B cell (primary cell): ENCODE data around the gene PLA2G4D. TPM values are rescaled to one million over a fixed set of nuclear protein-coding genes. Genes with fewer than 3 reads are reported as not detected.

Source experiments
- ATAC-seq: fragments of 200-7000 bp; cut with Tn5 transposase; one replicate; pipeline ENCODE4 v1.10.0; 2021; ENCODE audit warnings: low read depth, mild to moderate bottlenecking, moderate number of reproducible peaks, moderate library complexity
- CTCF ChIA-PET: fragments of 350-600 bp; sonication (Branson Sonifier 250); formaldehyde crosslinking; loops from one replicate; lab custom pipeline; 2021; ENCODE audit warnings: antibody characterized with exemption, inconsistent platforms; lab: Charles Lee
- POLR2A ChIA-PET: fragments of 350-600 bp; sonication (Branson Sonifier 250); formaldehyde crosslinking; loops from one replicate; lab custom pipeline; 2021; ENCODE audit warnings: antibody characterized with exemption; lab: Charles Lee
- DNase-seq: peaks from one replicate; pipeline ENCODE4 v3.0.0; 2013
- H2AFZ ChIP-seq: 2 replicates; pipeline ENCODE4 v1.6.1; 2012; ENCODE audit warnings: mild to moderate bottlenecking, low read depth, low read length; ENCODE audit not compliant: insufficient read depth, poor library complexity, severe bottlenecking
- H3K27ac ChIP-seq, 2 donors: 1 replicate in 1 of 2; 2 replicates in 1 of 2; pipeline ENCODE4 v1.5.1; 2012 to 2013; ENCODE audit warnings: low read length in 2 of 2, mild to moderate bottlenecking in 2 of 2, moderate library complexity in 1 of 2
- H3K27me3 ChIP-seq, 4 experiments: fragments of 200-600 bp in 1 of 4; sonication (generic) in 1 of 4; replicated peaks in 1 of 4; 1 replicate in 2 of 4; 2 replicates in 2 of 4; pipeline versions ENCODE4 v1.6.1 to v1.7.0; 2013 to 2016; ENCODE audit warnings: low read length in 3 of 4, mild to moderate bottlenecking in 2 of 4, mixed read lengths in 1 of 4, moderate library complexity in 1 of 4; ENCODE audit not compliant: insufficient read depth in 4 of 4, control insufficient read depth in 3 of 4; ENCODE audit errors: control extremely low read depth in 1 of 4
- H3K36me3 ChIP-seq, 2 experiments: replicated peaks in 1 of 2; 1 replicate in 1 of 2; 2 replicates in 1 of 2; pipeline versions ENCODE4 v1.6.1 to v1.7.1; 2013; ENCODE audit warnings: low read length in 1 of 2; ENCODE audit not compliant: insufficient read depth in 2 of 2, control insufficient read depth in 1 of 2; ENCODE audit errors: control extremely low read depth in 1 of 2, extremely low read depth in 1 of 2
- H3K4me1 ChIP-seq, 2 donors: fragments of 200-600 bp in 1 of 2; sonication (generic) in 1 of 2; 1 replicate in 1 of 2; 2 replicates in 1 of 2; pipeline versions ENCODE4 v1.5.1 to v1.6.1; 2013 to 2017; ENCODE audit warnings: low read length in 2 of 2; ENCODE audit not compliant: control insufficient read depth in 2 of 2, insufficient read depth in 2 of 2
- H3K4me2 ChIP-seq: replicated peaks from 2 replicates; pipeline ENCODE3; 2012; ENCODE audit warnings: mild to moderate bottlenecking, low read depth, low read length; ENCODE audit not compliant: poor library complexity, severe bottlenecking
- H3K4me3 ChIP-seq, 5 experiments: fragments of 200-600 bp in 1 of 5; sonication (generic) in 1 of 5; 1 replicate in 3 of 5; 2 replicates in 2 of 5; pipeline versions ENCODE4 v1.5.1 to v1.7.0; 2011 to 2016; ENCODE audit warnings: low read length in 4 of 5, mild to moderate bottlenecking in 4 of 5, low read depth in 2 of 5, control low read depth in 1 of 5, moderate library complexity in 1 of 5; ENCODE audit not compliant: insufficient read depth in 1 of 5; ENCODE audit errors: control extremely low read depth in 1 of 5, extremely low read depth in 1 of 5
- H3K79me2 ChIP-seq: fragments of 200-600 bp; sonication (generic); one replicate; pipeline ENCODE4 v1.6.0; 2016; ENCODE audit warnings: low read length; ENCODE audit not compliant: control insufficient read depth, insufficient read depth
- H3K9ac ChIP-seq: fragments of 200-600 bp; sonication (generic); 2 replicates; pipeline ENCODE4 v1.6.1; 2017; ENCODE audit warnings: mild to moderate bottlenecking, low read length, moderate library complexity
- H3K9me3 ChIP-seq, 3 donors: one replicate each; pipeline versions ENCODE4 v1.6.1 to v1.7.1; 2013; ENCODE audit warnings: low read length in 2 of 3; ENCODE audit not compliant: control insufficient read depth in 2 of 3, insufficient read depth in 1 of 3; ENCODE audit errors: control extremely low read depth in 1 of 3
- H4K20me1 ChIP-seq: 2 replicates; pipeline ENCODE4 v1.6.0; 2012; ENCODE audit warnings: mild to moderate bottlenecking, low read length; ENCODE audit not compliant: insufficient read depth, control insufficient read depth, poor library complexity, severe bottlenecking
- H3K27ac Mint-ChIP-seq: one replicate; pipeline ENCODE4 v1.8.0; 2021; ENCODE audit warnings: mixed read lengths
- H3K27me3 Mint-ChIP-seq: one replicate; pipeline ENCODE4 v1.8.0; 2021; ENCODE audit warnings: mixed read lengths
- H3K4me1 Mint-ChIP-seq: one replicate; pipeline ENCODE4 v1.8.0; 2021; ENCODE audit warnings: mixed read lengths
- H3K4me3 Mint-ChIP-seq: one replicate; pipeline ENCODE4 v1.8.0; 2021; ENCODE audit warnings: mixed read lengths
- H3K9me3 Mint-ChIP-seq: one replicate; pipeline ENCODE4 v1.8.0; 2022; ENCODE audit warnings: mixed read lengths; ENCODE audit not compliant: insufficient read depth
- CTCF ChIP-seq: fragments of 200-600 bp; IDR thresholded peaks from one replicate; pipeline ENCODE4 v1.8.0; 2022; ENCODE audit warnings: antibody characterized with exemption, mild to moderate bottlenecking
- EZH2 ChIP-seq: IDR thresholded peaks from 2 replicates; pipeline ENCODE4 v1.6.1; 2012; ENCODE audit warnings: borderline replicate concordance, low read depth, mild to moderate bottlenecking, moderate library complexity, low read length; ENCODE audit not compliant: insufficient read depth, poor library complexity, severe bottlenecking
- WGBS: methylation state at CpG from one replicate; pipeline ENCODE4 v1.1.5; 2013; ENCODE audit warnings: missing lambda C conversion rate; ENCODE audit not compliant: insufficient coverage; 5-methylcytosine and 5-hydroxymethylcytosine counted together
- intact Hi-C: fragments of 100-400 bp; cut with micrococcal nuclease; formaldehyde crosslinking; loops from one replicate; pipeline ENCODE4 v1.10.0; 2022
- polyA plus RNA-seq: library from polyadenylated mRNA; depleted of rRNA; stranded (reverse); fragments of >200 nt; gene quantifications from 2 replicates; pipeline ENCODE4 v1.2.3, GENCODE V29; 2012
- total RNA-seq, 2 donors: library from RNA; stranded (reverse); fragments of 120-200 nt in 1 of 2; gene quantifications; 1 replicate in 1 of 2; 2 replicates in 1 of 2; pipeline versions ENCODE4 v1.2.3 to v1.2.4, GENCODE V29; 2013 to 2022

The PLA2G4D gene
- total and polyA plus RNA-seq, 2 donors (not counting 1 experiment from before 2014, with no cell fraction given): not detected

- no peak overlapping the region for H3K27ac Mint-ChIP-seq
- Histone ChIP-seq H4K20me1 (no peaks in the 10 kb centered on the region), H3K4me3 (no peak overlapping the region), H3K27me3 (no peaks in the 10 kb centered on the region), H3K4me1 (no peaks in the 10 kb centered on the region), H3K79me2 (no peaks in the 10 kb centered on the region), H3K36me3 (no peaks in the 10 kb centered on the region), H3K27ac (no peak overlapping the region), H3K9ac (no peak overlapping the region), H3K9me3 (peaks cover 0 to 11% (median 0%) of the 10 kb centered on the region in 3 donors), H2AFZ (no peak overlapping the region), H3K4me2 (no peak overlapping the region)
- POLR2A ChIA-PET: no interaction called here
- TF ChIP-seq EZH2: no peak
- TF ChIP-seq CTCF: no peak
- peaks cover 7% of the 10 kb centered on the region for H3K27me3 Mint-ChIP-seq
- H3K4me1 Mint-ChIP-seq: no peaks in the 10 kb centered on the region
- ATAC-seq (no peak), DNase-seq (no peak)
- 89% methylated on average over 3 of the region's 4 CpGs for WGBS
- H3K9me3 Mint-ChIP-seq: no peaks in the 10 kb centered on the region
- intact Hi-C loops: no loop called here
- CTCF ChIA-PET: no interaction called here
- no peak overlapping the region for H3K4me3 Mint-ChIP-seq
These were observed 70.1 kb downstream of the PLA2G4D start for GRCh38 chr15:42024303-42024702.

DNA sequence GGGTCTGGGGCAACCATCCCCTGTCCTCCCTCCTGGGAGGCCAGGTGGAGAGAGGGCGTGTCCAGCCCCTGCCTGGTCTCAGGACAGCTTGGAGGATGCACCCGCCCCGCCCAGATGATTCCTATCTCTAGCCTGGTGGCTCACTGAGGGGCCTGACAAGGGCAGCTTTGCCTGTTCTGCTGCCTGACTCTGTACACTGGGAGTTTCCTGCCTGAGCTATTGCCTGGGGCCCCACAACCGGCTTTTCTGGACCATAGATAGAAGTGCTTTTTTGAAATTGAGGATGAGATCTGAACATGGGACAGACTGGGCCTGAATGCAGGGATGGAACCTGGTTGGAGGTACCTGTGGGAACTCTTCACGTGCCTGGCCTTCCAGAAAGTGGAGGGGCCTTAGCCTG is 72.8 kb downstream of the PLA2G4D start:
- no peak overlapping the region for H3K4me3 ChIP-seq
- no peaks in the 10 kb centered on the region for H4K20me1 ChIP-seq
- H3K9ac ChIP-seq: no peak overlapping the region
- no peak overlapping the region for H2AFZ ChIP-seq
- ChIA-PET POLR2A (no interaction called here), CTCF (no interaction called here)
- TF ChIP-seq CTCF (no peak), EZH2 (no peak)
- no peaks in the 10 kb centered on the region for H3K36me3 ChIP-seq
- no peaks in the 10 kb centered on the region for H3K79me2 ChIP-seq
- no peak overlapping the region for H3K27ac Mint-ChIP-seq
- H3K27me3 ChIP-seq: no peaks in the 10 kb centered on the region
- H3K9me3 ChIP-seq: peaks cover 0 to 11% (median 0%) of the 10 kb centered on the region in 3 donors
- intact Hi-C loops: no loop called here
- DNase-seq (no peak), ATAC-seq (no peak)
- no peak overlapping the region for H3K4me3 Mint-ChIP-seq
- H3K4me1 ChIP-seq: no peaks in the 10 kb centered on the region
- H3K4me1 Mint-ChIP-seq: no peaks in the 10 kb centered on the region
- H3K9me3 Mint-ChIP-seq: no peaks in the 10 kb centered on the region
- H3K4me2 ChIP-seq: no peak overlapping the region
- H3K27ac ChIP-seq: no peak overlapping the region
- peaks cover 7% of the 10 kb centered on the region for H3K27me3 Mint-ChIP-seq
- WGBS: 89% methylated on average over 5 of the region's 5 CpGs
